Loucy (cell line): ENCODE measurements around the gene PLIN3.

Experiments
- EZH2phosphoT487 ChIP-seq: fragments of 200-600 bp; IDR thresholded peaks from 2 replicates; pipeline ENCODE4 v1.6.1; 2018; ENCODE audit warnings: antibody characterized with exemption, mild to moderate bottlenecking, moderate library complexity, borderline replicate concordance
- TF ChIP-seq, protein P1 (sequence below): fragments of 200-600 bp; sonication (generic); conservative IDR thresholded peaks from 2 replicates; pipeline ENCODE4 v1.5.1; 2014; ENCODE audit warnings: mild to moderate bottlenecking, antibody characterized with exemption, low read length

DNA sequence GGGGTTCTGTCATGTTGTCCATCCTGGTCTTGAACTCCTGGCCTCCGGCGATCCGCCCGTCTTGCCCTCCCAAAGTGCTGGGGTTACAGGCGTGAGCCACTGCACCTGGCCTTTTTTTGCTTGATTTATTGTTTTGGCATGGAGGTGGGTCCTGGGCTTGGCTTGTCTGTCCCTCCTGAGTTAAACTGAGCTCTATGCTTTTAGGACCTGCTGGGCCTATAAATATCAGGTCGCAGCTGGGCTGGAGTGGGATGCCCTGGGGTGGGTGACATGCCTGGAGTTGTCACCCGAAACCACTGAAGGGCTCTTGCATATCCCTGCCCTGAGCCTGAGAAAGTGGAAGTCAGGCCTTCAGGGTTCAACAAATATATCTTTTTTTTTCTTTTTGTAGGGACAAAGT, 29.7 kb upstream of the PLIN3 start:
- TF ChIP-seq, protein P1, sequence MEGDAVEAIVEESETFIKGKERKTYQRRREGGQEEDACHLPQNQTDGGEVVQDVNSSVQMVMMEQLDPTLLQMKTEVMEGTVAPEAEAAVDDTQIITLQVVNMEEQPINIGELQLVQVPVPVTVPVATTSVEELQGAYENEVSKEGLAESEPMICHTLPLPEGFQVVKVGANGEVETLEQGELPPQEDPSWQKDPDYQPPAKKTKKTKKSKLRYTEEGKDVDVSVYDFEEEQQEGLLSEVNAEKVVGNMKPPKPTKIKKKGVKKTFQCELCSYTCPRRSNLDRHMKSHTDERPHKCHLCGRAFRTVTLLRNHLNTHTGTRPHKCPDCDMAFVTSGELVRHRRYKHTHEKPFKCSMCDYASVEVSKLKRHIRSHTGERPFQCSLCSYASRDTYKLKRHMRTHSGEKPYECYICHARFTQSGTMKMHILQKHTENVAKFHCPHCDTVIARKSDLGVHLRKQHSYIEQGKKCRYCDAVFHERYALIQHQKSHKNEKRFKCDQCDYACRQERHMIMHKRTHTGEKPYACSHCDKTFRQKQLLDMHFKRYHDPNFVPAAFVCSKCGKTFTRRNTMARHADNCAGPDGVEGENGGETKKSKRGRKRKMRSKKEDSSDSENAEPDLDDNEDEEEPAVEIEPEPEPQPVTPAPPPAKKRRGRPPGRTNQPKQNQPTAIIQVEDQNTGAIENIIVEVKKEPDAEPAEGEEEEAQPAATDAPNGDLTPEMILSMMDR: no peak
- no peak for TF ChIP-seq EZH2phosphoT487
